ENCODE data around the gene MRFAP1L1. TPM values are rescaled to one million over a fixed set of nuclear protein-coding genes. Genes with fewer than 3 reads are reported as not detected.

The MRFAP1L1 gene
- total RNA-seq, 4 donors from 2014 or later, result 51.6 to 76.6 (median 59.6) TPM

DNA sequence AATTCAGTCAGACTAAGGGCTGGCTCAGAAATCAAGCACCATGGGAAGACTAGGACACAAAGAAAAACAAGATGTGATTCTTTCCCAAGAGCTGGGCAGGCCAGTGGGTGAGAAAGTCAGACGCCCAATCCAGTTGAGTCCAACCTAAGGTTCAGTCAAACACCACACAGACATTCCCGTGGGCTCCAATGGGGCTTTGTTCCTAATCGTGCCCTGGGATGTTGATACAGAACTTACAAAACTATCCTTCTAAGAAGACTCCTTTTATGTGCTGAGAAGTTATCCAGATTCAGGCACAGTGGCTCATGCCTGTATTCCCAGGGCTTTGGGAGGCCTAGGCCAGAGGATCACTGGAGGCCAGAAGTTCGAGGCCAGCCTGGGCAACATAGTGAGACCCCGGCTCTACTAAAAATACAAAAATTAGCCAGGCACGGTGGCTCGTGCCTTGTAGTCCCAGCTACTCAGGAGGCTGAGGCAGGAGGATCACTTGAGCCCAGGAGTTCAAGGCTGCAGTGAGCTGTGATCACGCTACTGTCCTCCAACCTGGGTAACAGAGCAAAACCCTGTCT, 10.0 kb upstream of the MRFAP1L1 start:
- H3K27me3 ChIP-seq, result no peaks in the 10 kb centered on the region
- peak overlapping the region in 2 of 4 donors; percentile 31 to 45 for H3K27ac ChIP-seq
- TF ChIP-seq, protein P1, sequence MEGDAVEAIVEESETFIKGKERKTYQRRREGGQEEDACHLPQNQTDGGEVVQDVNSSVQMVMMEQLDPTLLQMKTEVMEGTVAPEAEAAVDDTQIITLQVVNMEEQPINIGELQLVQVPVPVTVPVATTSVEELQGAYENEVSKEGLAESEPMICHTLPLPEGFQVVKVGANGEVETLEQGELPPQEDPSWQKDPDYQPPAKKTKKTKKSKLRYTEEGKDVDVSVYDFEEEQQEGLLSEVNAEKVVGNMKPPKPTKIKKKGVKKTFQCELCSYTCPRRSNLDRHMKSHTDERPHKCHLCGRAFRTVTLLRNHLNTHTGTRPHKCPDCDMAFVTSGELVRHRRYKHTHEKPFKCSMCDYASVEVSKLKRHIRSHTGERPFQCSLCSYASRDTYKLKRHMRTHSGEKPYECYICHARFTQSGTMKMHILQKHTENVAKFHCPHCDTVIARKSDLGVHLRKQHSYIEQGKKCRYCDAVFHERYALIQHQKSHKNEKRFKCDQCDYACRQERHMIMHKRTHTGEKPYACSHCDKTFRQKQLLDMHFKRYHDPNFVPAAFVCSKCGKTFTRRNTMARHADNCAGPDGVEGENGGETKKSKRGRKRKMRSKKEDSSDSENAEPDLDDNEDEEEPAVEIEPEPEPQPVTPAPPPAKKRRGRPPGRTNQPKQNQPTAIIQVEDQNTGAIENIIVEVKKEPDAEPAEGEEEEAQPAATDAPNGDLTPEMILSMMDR (IDR thresholded peaks at IDR 0.05), result no peak
- TF ChIP-seq POLR2A (IDR thresholded peaks at IDR 0.05), result no peak
- TF ChIP-seq EP300 (IDR thresholded peaks at IDR 0.05), result no peak
- no peak for DNase-seq (ENCODE audit: low spot score in 2 of 2)
- no peak overlapping the region for H3K4me3 ChIP-seq
- peaks cover 0 to 45% (median 28%) of the 10 kb centered on the region in 4 donors for H3K4me1 ChIP-seq
- WGBS, 2 donors, result 59 to 63% methylated on average over 8 of the region's 8 CpGs
- no peaks in the 10 kb centered on the region for H3K9me3 ChIP-seq
- peaks cover 0 to 10% (median 0%) of the 10 kb centered on the region in 3 donors for H3K36me3 ChIP-seq

DNA sequence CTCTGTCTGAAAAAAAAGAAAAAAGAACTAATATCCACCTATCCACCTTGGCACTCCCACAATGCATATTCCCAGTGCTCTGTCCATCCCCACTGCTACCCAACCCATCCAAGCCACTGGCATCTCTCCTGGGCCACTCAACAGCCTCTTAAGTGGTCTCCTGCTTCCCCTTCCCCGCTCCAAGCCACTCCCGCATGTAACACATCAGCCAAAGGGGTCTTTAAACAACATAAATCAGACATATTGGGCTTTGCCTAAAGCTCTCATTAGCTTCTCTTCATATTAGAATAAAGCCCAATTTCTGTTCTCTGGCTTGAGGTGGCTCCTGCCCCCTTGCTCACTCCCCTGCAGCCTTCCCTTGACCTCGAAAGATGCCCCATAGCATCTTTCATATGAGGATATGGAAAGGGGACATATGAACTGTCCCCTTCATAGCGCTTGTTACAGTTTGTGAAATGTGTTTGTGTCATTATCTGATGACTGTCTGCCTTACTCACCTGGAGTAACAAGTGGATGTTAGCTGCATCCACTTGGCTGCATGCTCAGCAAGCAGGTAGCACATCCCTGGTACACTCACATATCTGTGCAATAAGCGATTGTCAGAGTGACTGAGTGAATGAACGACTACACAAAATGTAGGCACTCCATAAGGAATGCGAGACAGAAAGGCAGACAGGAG, 9.4 kb upstream of the MRFAP1L1 start:
- WGBS, 2 donors, result 76 to 78% methylated on average over 7 of the region's 7 CpGs
- no peak for TF ChIP-seq EP300 (IDR thresholded peaks at IDR 0.05)
- TF ChIP-seq, protein P1 (IDR thresholded peaks at IDR 0.05), result no peak
- no peak overlapping the region for H3K4me3 ChIP-seq
- peaks cover 0 to 39% (median 25%) of the 10 kb centered on the region in 4 donors for H3K4me1 ChIP-seq
- H3K27me3 ChIP-seq, result no peaks in the 10 kb centered on the region
- H3K9me3 ChIP-seq, result no peaks in the 10 kb centered on the region
- H3K27ac ChIP-seq, result peak overlapping the region in 1 of 4 donors; percentile 31
- peaks cover 0 to 10% (median 0%) of the 10 kb centered on the region in 3 donors for H3K36me3 ChIP-seq
- no peak for DNase-seq (ENCODE audit: low spot score in 2 of 2)

DNA sequence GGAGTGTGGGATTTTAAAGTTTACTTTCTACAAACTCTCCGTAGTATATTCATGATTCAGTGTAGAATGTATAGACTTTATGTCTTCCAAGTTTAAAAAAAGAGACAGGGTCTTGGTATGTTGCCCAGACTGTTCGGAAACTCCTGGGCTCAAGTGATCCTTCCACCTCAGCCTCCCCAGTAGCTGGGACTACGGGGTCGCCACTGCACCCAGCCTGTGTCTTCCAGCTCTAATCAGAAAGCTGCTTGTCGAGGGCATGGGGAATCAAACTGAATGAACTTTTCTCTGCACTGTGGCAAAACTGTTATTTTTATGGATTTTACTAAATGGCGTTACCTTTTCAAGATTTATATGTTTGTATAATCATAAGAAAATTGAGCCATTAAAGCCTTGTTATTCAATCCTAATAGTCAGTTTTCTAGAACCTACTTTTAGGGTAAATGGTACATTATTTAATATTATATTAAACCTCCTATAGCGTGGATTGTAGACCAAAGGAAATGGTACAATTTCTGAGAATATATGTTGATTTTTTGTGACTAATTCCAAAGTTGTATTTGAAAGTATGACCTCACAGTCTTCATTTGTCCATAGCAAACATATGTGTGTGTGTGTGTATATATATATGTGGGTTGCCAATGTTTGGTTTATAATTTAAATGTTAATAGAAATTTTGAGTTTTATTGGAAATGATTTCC, 7.4 kb upstream of the MRFAP1L1 start:
- DNase-seq (ENCODE audit: low spot score in 2 of 2), result no peak
- H3K36me3 ChIP-seq, result peaks cover 0 to 10% (median 0%) of the 10 kb centered on the region in 3 donors
- no peaks in the 10 kb centered on the region for H3K27me3 ChIP-seq
- peaks cover 0 to 37% (median 25%) of the 10 kb centered on the region in 4 donors for H3K4me1 ChIP-seq
- TF ChIP-seq, protein P1 (IDR thresholded peaks at IDR 0.05), result no peak
- no peak for TF ChIP-seq POLR2A (IDR thresholded peaks at IDR 0.05)
- no peak for TF ChIP-seq EP300 (IDR thresholded peaks at IDR 0.05)
- H3K4me3 ChIP-seq, result peak overlapping the region; percentile 76 to 82 (median 78)
- H3K9me3 ChIP-seq, result no peaks in the 10 kb centered on the region
- H3K27ac ChIP-seq, result peak overlapping the region; percentile 87 to 96 (median 92)
- 13 to 23% methylated on average over 7 of the region's 7 CpGs for WGBS, 2 donors

DNA sequence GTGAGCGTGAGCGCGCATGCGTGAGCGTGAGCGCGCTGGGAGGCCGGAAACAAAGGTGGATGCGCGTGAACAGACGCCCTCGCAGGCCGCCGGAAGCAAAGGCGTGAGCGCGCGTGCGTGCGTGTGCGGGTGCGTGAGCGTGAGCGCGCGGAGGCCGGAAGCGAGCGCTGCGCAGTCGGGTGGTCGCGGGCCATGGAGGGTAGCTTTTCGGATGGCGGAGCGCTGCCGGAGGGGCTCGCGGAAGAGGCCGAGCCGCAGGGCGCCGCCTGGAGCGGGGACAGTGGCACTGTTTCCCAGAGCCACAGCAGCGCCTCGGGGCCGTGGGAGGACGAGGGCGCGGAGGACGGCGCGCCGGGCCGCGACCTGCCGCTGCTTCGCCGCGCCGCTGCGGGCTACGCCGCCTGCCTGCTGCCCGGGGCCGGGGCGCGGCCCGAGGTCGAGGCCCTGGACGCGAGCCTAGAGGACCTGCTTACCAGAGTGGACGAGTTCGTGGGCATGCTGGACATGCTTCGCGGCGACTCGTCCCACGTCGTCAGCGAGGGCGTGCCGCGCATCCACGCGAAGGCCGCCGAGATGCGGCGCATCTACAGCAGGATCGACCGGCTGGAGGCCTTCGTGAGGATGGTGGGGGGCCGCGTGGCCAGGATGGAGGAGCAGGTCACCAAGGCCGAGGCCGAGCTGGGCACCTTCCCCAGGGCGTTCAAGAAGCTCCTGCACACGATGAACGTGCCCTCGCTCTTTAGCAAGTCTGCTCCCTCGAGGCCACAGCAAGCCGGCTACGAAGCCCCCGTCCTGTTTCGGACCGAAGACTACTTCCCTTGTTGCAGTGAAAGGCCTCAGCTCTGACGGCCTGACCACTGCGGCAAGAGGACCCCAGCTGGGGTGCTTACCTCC, 6.6 kb upstream of the MRFAP1L1 start, which contains the start of gene BLOC1S4:
Gene BLOC1S4 (plus strand): TSS at position 157 of the 894 bp plus-strand sequence. CDS start 36 bp downstream, at position 193.
- Histone ChIP-seq H3K27ac (peak within 1 kb of the TSS; percentile 87 to 96 (median 92)), H3K9me3 (no peaks in the 10 kb centered on the region), H3K27me3 (no peaks in the 10 kb centered on the region), H3K4me1 (peaks cover 0 to 37% (median 25%) of the 10 kb centered on the region in 4 donors), H3K4me3 (peak within 1 kb of the TSS; percentile 76 to 82 (median 78)), H3K36me3 (peaks cover 0 to 10% (median 0%) of the 10 kb centered on the region in 3 donors)
- TF ChIP-seq POLR2A (IDR thresholded peaks at IDR 0.05) (peak; percentile 46 to 70), EP300 (IDR thresholded peaks at IDR 0.05) (peak; percentile 57 to 95)
- TF ChIP-seq, protein P1 (IDR thresholded peaks at IDR 0.05), result peak; percentile 16 to 58 (median 21)
- 0 to 1% methylated on average over 90 to 97 of the region's 109 CpGs for WGBS, 2 donors
- DNase-seq (ENCODE audit: low spot score in 2 of 2), result peak; percentile 73 to 78
